H9 (cell line): ENCODE results near the gene PTER. TPM values are rescaled to one million over a fixed set of nuclear protein-coding genes. Genes with fewer than 3 reads are reported as not detected.
A peak's percentile ranks its signal among the peaks of the same experiment; 100 is the strongest.

Source experiments
- DNase-seq: peaks from one replicate; pipeline ENCODE4 v3.0.0-alpha.2; 2017
- H2AFZ ChIP-seq: one replicate; pipeline ENCODE4 v1.6.1; 2013; ENCODE audit warnings: mild to moderate bottlenecking, low read length, control low read depth, moderate library complexity
- H2AK5ac ChIP-seq: 2 replicates; pipeline ENCODE4 v1.6.1; 2013; ENCODE audit warnings: low read length, control low read depth, mixed read lengths; ENCODE audit not compliant: insufficient read length
- H2BK120ac ChIP-seq: one replicate; pipeline ENCODE4 v1.6.1; 2013; ENCODE audit warnings: low read depth, mild to moderate bottlenecking, low read length, control low read depth, inconsistent platforms; ENCODE audit not compliant: poor library complexity, severe bottlenecking
- H2BK12ac ChIP-seq: 2 replicates; pipeline ENCODE4 v1.6.1; 2013; ENCODE audit warnings: low read length, control low read depth, mixed read lengths, low read depth; ENCODE audit not compliant: insufficient read length
- H2BK15ac ChIP-seq: 2 replicates; pipeline ENCODE4 v1.6.1; 2013; ENCODE audit warnings: low read depth, low read length, control low read depth
- H2BK20ac ChIP-seq: one replicate; pipeline ENCODE4 v1.6.1; 2013; ENCODE audit warnings: low read depth, mild to moderate bottlenecking, low read length, control low read depth, inconsistent platforms; ENCODE audit not compliant: poor library complexity, severe bottlenecking
- H2BK5ac ChIP-seq: 2 replicates; pipeline ENCODE4 v1.6.1; 2013; ENCODE audit warnings: low read length, control low read depth, mixed read lengths; ENCODE audit not compliant: insufficient read length
- H3K14ac ChIP-seq: 2 replicates; pipeline ENCODE4 v1.6.1; 2013; ENCODE audit warnings: low read length, control low read depth; ENCODE audit not compliant: insufficient read depth
- H3K18ac ChIP-seq: 2 replicates; pipeline ENCODE4 v1.6.1; 2013; ENCODE audit warnings: low read depth, mild to moderate bottlenecking, mixed read lengths, low read length, control low read depth; ENCODE audit not compliant: insufficient read length
- H3K23ac ChIP-seq: 2 replicates; pipeline ENCODE4 v1.6.1; 2013; ENCODE audit warnings: low read length, control low read depth, mixed read lengths, low read depth; ENCODE audit not compliant: insufficient read length
- H3K23me2 ChIP-seq: 2 replicates; pipeline ENCODE4 v1.6.1; 2013; ENCODE audit warnings: low read depth, mild to moderate bottlenecking, mixed read lengths, low read length, control low read depth; ENCODE audit not compliant: insufficient read length, poor library complexity, severe bottlenecking
- H3K27ac ChIP-seq: 2 replicates; pipeline ENCODE4 v1.5.1; 2013; ENCODE audit warnings: low read length, control low read depth, mixed read lengths, low read depth; ENCODE audit not compliant: insufficient read length
- H3K27me3 ChIP-seq: 2 replicates; pipeline ENCODE4 v1.6.1; 2013; ENCODE audit warnings: low read length, control low read depth, inconsistent platforms; ENCODE audit not compliant: insufficient read depth
- H3K4ac ChIP-seq: 2 replicates; pipeline ENCODE4 v1.6.1; 2013; ENCODE audit warnings: low read depth, mild to moderate bottlenecking, control low read depth, inconsistent platforms, low read length, moderate library complexity
- H3K4me1 ChIP-seq: 2 replicates; pipeline ENCODE4 v1.6.1; 2013; ENCODE audit warnings: low read length, control low read depth, inconsistent platforms; ENCODE audit not compliant: insufficient read depth
- H3K4me2 ChIP-seq: 2 replicates; pipeline ENCODE4 v1.6.1; 2013; ENCODE audit warnings: low read length, control low read depth, mixed read lengths; ENCODE audit not compliant: insufficient read length, insufficient read depth
- H3K56ac ChIP-seq: 2 replicates; pipeline ENCODE4 v1.6.1; 2013; ENCODE audit warnings: low read depth, mild to moderate bottlenecking, mixed read lengths, low read length, control low read depth; ENCODE audit not compliant: insufficient read length
- H3K79me1 ChIP-seq: 2 replicates; pipeline ENCODE4 v1.6.1; 2013; ENCODE audit warnings: low read depth, mild to moderate bottlenecking, moderate library complexity, low read length, control low read depth, inconsistent platforms; ENCODE audit not compliant: insufficient read depth, poor library complexity, severe bottlenecking
- H3K79me2 ChIP-seq: 2 replicates; pipeline ENCODE4 v1.6.1; 2013; ENCODE audit warnings: low read length, control low read depth, inconsistent platforms; ENCODE audit not compliant: insufficient read depth
- H3K9ac ChIP-seq: 2 replicates; pipeline ENCODE4 v1.6.1; 2013; ENCODE audit warnings: low read length, control low read depth, mixed read lengths; ENCODE audit not compliant: insufficient read length; ENCODE audit errors: extremely low read depth
- H3K9me3 ChIP-seq: one replicate; pipeline ENCODE4 v1.6.1; 2013; ENCODE audit warnings: low read depth, low read length, inconsistent platforms; ENCODE audit not compliant: control insufficient read depth
- H3T11ph ChIP-seq: one replicate; pipeline ENCODE4 v1.6.1; 2013; ENCODE audit warnings: mild to moderate bottlenecking, low read length, control low read depth, inconsistent platforms
- H4K20me1 ChIP-seq: one replicate; pipeline ENCODE4 v1.6.1; 2013; ENCODE audit not compliant: control insufficient read depth, insufficient read length, insufficient read depth
- H4K5ac ChIP-seq: 2 replicates; pipeline ENCODE4 v1.6.1; 2013; ENCODE audit warnings: low read depth, mild to moderate bottlenecking, mixed read lengths, low read length, control low read depth; ENCODE audit not compliant: insufficient read length
- H4K8ac ChIP-seq: replicated peaks from 2 replicates; pipeline ENCODE4 v1.6.1; 2013; ENCODE audit warnings: low read length, control low read depth, mixed read lengths, low read depth; ENCODE audit not compliant: insufficient read length
- H4K91ac ChIP-seq: 2 replicates; pipeline ENCODE4 v1.6.1; 2013; ENCODE audit warnings: low read depth, mild to moderate bottlenecking, moderate library complexity, mixed read lengths, low read length, control low read depth; ENCODE audit not compliant: insufficient read length
- H3K27ac Mint-ChIP-seq, 3 experiments: 2 replicates in 2 of 3; 3 replicates in 1 of 3; pipeline ENCODE4 v1.8.0; 2020 to 2021; ENCODE audit warnings: mixed read lengths in 3 of 3, mild to moderate bottlenecking in 1 of 3, moderate library complexity in 1 of 3
- H3K27me3 Mint-ChIP-seq: 2 replicates; pipeline ENCODE4 v1.8.0; 2021; ENCODE audit warnings: low read depth, mild to moderate bottlenecking, moderate library complexity, mixed read lengths
- H3K36me3 Mint-ChIP-seq, 3 experiments: 2 replicates in 2 of 3; 3 replicates in 1 of 3; pipeline ENCODE4 v1.8.0; 2020 to 2021; ENCODE audit warnings: low read depth in 3 of 3, mixed read lengths in 3 of 3; ENCODE audit not compliant: insufficient read depth in 1 of 3
- H3K4me1 Mint-ChIP-seq, 2 experiments: 2 replicates each; pipeline ENCODE4 v1.8.0; 2020; ENCODE audit warnings: mixed read lengths in 2 of 2
- H3K4me3 Mint-ChIP-seq, 2 experiments: 2 replicates in 1 of 2; 3 replicates in 1 of 2; pipeline ENCODE4 v1.8.0; 2020 to 2021; ENCODE audit warnings: mild to moderate bottlenecking in 2 of 2, mixed read lengths in 2 of 2, moderate library complexity in 1 of 2
- H3K9me3 Mint-ChIP-seq, 2 experiments: 2 replicates in 1 of 2; 3 replicates in 1 of 2; pipeline ENCODE4 v1.8.0; 2020; ENCODE audit warnings: mild to moderate bottlenecking in 2 of 2, mixed read lengths in 2 of 2, moderate library complexity in 1 of 2
- WGBS: extraction: QIAGEN DNeasy Blood & Tissue Kit; methylation state at CpG from one replicate; pipeline ENCODE4 v1.1.7; 2013; ENCODE audit warnings: missing lambda C conversion rate, low lambda C conversion rate, mixed read lengths; ENCODE audit not compliant: insufficient read length; ENCODE audit errors: extremely low coverage; 5-methylcytosine and 5-hydroxymethylcytosine counted together
- total RNA-seq: library from RNA; stranded (reverse); gene quantifications from 2 replicates; pipeline ENCODE4 v1.2.1, GENCODE V29; 2021
- TF ChIP-seq, protein P1 (sequence below): fragments of 200-600 bp; sonication (generic); conservative IDR thresholded peaks from 3 replicates; pipeline ENCODE4 v1.8.0; 2021; ENCODE audit warnings: antibody characterized with exemption, mild to moderate bottlenecking

Gene PTER
- total RNA-seq, 1 experiment from 2014 or later, result 10.1 TPM

GRCh38 chr10:16545116-16545736, 108.4 kb downstream of the PTER start:
- H4K5ac ChIP-seq, result no peak overlapping the region
- Mint-ChIP-seq H3K27ac (no peak overlapping the region), H3K4me1 (peaks cover 2 to 3% of the 10 kb centered on the region in 2 experiments; a peak in 1 of 4 replicates), H3K36me3 (no peaks in the 10 kb centered on the region), H3K27me3 (peaks cover 8% of the 10 kb centered on the region), H3K4me3 (no peak overlapping the region), H3K9me3 (no peaks in the 10 kb centered on the region; a peak in 2 of 5 replicates)
- no peak overlapping the region for H2AFZ ChIP-seq
- H3K18ac ChIP-seq, result no peak overlapping the region
- no peaks in the 10 kb centered on the region for H4K20me1 ChIP-seq
- H3K9me3 ChIP-seq, result no peaks in the 10 kb centered on the region
- H3K79me1 ChIP-seq, result no peaks in the 10 kb centered on the region
- no peaks in the 10 kb centered on the region for H3K79me2 ChIP-seq
- H4K91ac ChIP-seq, result no peak overlapping the region
- no peak overlapping the region for H4K8ac ChIP-seq
- H2AK5ac ChIP-seq, result no peak overlapping the region
- no CpG with 5 or more reads among the region's 7 CpGs for WGBS
- no peak overlapping the region for H3K27ac ChIP-seq
- H3K14ac ChIP-seq, result no peak overlapping the region
- no peak overlapping the region for H3K56ac ChIP-seq
- H3K23ac ChIP-seq, result no peak overlapping the region
- no peaks in the 10 kb centered on the region for H3K4me1 ChIP-seq
- H3K27me3 ChIP-seq, result no peaks in the 10 kb centered on the region
- TF ChIP-seq, protein P1, sequence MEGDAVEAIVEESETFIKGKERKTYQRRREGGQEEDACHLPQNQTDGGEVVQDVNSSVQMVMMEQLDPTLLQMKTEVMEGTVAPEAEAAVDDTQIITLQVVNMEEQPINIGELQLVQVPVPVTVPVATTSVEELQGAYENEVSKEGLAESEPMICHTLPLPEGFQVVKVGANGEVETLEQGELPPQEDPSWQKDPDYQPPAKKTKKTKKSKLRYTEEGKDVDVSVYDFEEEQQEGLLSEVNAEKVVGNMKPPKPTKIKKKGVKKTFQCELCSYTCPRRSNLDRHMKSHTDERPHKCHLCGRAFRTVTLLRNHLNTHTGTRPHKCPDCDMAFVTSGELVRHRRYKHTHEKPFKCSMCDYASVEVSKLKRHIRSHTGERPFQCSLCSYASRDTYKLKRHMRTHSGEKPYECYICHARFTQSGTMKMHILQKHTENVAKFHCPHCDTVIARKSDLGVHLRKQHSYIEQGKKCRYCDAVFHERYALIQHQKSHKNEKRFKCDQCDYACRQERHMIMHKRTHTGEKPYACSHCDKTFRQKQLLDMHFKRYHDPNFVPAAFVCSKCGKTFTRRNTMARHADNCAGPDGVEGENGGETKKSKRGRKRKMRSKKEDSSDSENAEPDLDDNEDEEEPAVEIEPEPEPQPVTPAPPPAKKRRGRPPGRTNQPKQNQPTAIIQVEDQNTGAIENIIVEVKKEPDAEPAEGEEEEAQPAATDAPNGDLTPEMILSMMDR, result peak; percentile 84
- no peaks in the 10 kb centered on the region for H3K23me2 ChIP-seq
- no peak overlapping the region for H2BK120ac ChIP-seq
- H3K9ac ChIP-seq, result no peak overlapping the region
- no peak overlapping the region for H3K4me2 ChIP-seq
- no peak overlapping the region for H3T11ph ChIP-seq
- no peak overlapping the region for H2BK15ac ChIP-seq
- no peak overlapping the region for H2BK5ac ChIP-seq
- H2BK12ac ChIP-seq, result no peak overlapping the region
- peak; percentile 30 for DNase-seq
- H3K4ac ChIP-seq, result no peak overlapping the region
- no peak overlapping the region for H2BK20ac ChIP-seq
